22Rv1 (cell line): ENCODE measurements around the gene SLC2A4RG.

Experiments
- H3K27ac ChIP-seq: fragments of 450-650 bp; 2 replicates; pipeline ENCODE4 v1.5.1; 2017
- ZFX ChIP-seq: fragments of 450-650 bp; IDR thresholded peaks from 2 replicates; pipeline ENCODE4 v1.6.1; 2017; ENCODE audit warnings: antibody characterized with exemption, borderline replicate concordance
- TF ChIP-seq, protein P1 (sequence below): fragments of 450-650 bp; IDR thresholded peaks from 2 replicates; pipeline ENCODE4 v1.5.1; 2017; ENCODE audit warnings: mild to moderate bottlenecking

Gene SLC2A4RG

DNA sequence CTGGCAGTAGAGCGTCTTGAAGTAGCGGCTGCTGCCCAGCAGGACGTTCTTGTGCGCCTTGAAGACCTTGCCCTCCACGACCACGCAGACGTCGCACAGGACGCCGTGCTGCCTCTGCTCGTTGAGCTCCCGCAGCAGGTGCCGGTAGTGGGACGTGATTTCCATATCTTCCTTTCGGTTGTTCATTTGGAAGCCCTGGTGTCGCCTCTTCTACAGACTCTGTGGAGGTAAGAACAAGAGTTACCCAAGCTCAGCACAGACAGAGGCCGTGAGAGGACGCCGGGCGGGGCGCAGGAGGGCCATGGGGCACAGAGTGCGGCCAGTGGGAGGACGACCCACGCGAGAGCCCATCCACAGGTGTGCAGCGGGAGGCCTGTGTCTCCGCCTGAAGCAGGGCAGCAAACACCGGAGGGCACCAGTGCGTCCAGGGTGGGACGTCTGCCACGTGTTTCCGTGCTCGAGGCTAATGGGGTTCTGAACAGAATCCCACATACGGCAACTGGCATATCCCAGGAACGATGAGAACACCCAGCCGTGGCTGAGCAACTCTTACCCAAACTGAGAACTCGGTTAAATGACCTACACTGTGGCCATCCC is 51.1 kb downstream of the SLC2A4RG start:
- H3K27ac ChIP-seq: no peak overlapping the region
- no peak for TF ChIP-seq ZFX
- TF ChIP-seq, protein P1, sequence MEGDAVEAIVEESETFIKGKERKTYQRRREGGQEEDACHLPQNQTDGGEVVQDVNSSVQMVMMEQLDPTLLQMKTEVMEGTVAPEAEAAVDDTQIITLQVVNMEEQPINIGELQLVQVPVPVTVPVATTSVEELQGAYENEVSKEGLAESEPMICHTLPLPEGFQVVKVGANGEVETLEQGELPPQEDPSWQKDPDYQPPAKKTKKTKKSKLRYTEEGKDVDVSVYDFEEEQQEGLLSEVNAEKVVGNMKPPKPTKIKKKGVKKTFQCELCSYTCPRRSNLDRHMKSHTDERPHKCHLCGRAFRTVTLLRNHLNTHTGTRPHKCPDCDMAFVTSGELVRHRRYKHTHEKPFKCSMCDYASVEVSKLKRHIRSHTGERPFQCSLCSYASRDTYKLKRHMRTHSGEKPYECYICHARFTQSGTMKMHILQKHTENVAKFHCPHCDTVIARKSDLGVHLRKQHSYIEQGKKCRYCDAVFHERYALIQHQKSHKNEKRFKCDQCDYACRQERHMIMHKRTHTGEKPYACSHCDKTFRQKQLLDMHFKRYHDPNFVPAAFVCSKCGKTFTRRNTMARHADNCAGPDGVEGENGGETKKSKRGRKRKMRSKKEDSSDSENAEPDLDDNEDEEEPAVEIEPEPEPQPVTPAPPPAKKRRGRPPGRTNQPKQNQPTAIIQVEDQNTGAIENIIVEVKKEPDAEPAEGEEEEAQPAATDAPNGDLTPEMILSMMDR: no peak

GRCh38 chr20:63791497-63792156 is 52.1 kb downstream of the SLC2A4RG start:
- no peak overlapping the region for H3K27ac ChIP-seq

GRCh38 chr20:63792866-63793265 is 53.3 kb downstream of the SLC2A4RG start:
- TF ChIP-seq, protein P1: no peak
- TF ChIP-seq ZFX: no peak
- no peak overlapping the region for H3K27ac ChIP-seq

More at GRCh38 chr20:63791497-63792156, 52.1 kb downstream of the SLC2A4RG start:
- TF ChIP-seq ZFX: no peak
- TF ChIP-seq, protein P1: no peak
